Caco-2 (cell line): ENCODE measurements around the gene ZNF684. TPM values are rescaled to one million over a fixed set of nuclear protein-coding genes. Genes with fewer than 3 reads are reported as not detected.
"Not testable (repeated sequence)": the region's sequence is repeated elsewhere in the genome, so short reads cannot be mapped to it uniquely, and the experiment has no call there.

ENCODE experiments used
- BruUV-seq: library from RNA; stranded (reverse); fragments of 400-500 nt; replicated peaks from 2 replicates; lab custom pipeline; 2021; lab: Mats Ljungman, UMichigan
- CTCF ChIA-PET: fragments of 300-600 bp; sonication (Branson Sonifier 250); formaldehyde crosslinking; loops from one replicate; lab custom pipeline; 2022; ENCODE audit warnings: antibody characterized with exemption; lab: Charles Lee
- POLR2A ChIA-PET: fragments of 300-600 bp; sonication (Branson Sonifier 250); formaldehyde crosslinking; loops from one replicate; lab custom pipeline; 2022; ENCODE audit warnings: antibody characterized with exemption; lab: Charles Lee
- DNase-seq, 2 experiments: peaks; one replicate each; pipeline versions ENCODE4 v3.0.0 to v3.0.0-alpha.2; 2020 to 2022
- H3K27me3 ChIP-seq: replicated peaks from 2 replicates; pipeline ENCODE4 v1.6.0; 2011; ENCODE audit warnings: low read length; ENCODE audit not compliant: control insufficient read depth, insufficient read depth
- H3K36me3 ChIP-seq: 2 replicates; pipeline ENCODE4 v1.5.1; 2011; ENCODE audit warnings: low read length; ENCODE audit not compliant: control insufficient read depth, insufficient read depth
- H3K4me1 ChIP-seq: fragments of 250-450 bp; sonication (Bioruptor Pico); 2 replicates; pipeline ENCODE4 v1.5.1; 2020; ENCODE audit warnings: mild to moderate bottlenecking
- H3K4me3 ChIP-seq: 2 replicates; pipeline ENCODE4 v1.5.1; 2011; ENCODE audit warnings: low read depth, mild to moderate bottlenecking, control low read depth, low read length
- H3K9me3 ChIP-seq: fragments of 250-450 bp; sonication (Bioruptor Pico); 2 replicates; pipeline ENCODE4 v1.5.1; 2020; ENCODE audit warnings: mild to moderate bottlenecking, moderate library complexity
- H3K27ac Mint-ChIP-seq: one replicate; pipeline ENCODE4 v1.8.0; 2022; ENCODE audit warnings: mixed read lengths; ENCODE audit not compliant: unreplicated experiment
- H3K27me3 Mint-ChIP-seq: one replicate; pipeline ENCODE4 v1.8.0; 2022; ENCODE audit warnings: mixed read lengths; ENCODE audit not compliant: insufficient read depth, unreplicated experiment
- H3K36me3 Mint-ChIP-seq: one replicate; pipeline ENCODE4 v1.8.0; 2022; ENCODE audit warnings: mild to moderate bottlenecking, mixed read lengths; ENCODE audit not compliant: insufficient read depth, unreplicated experiment
- H3K4me1 Mint-ChIP-seq: one replicate; pipeline ENCODE4 v1.8.0; 2022; ENCODE audit warnings: low read depth, mixed read lengths; ENCODE audit not compliant: unreplicated experiment
- H3K4me3 Mint-ChIP-seq: one replicate; pipeline ENCODE4 v1.8.0; 2022; ENCODE audit warnings: mild to moderate bottlenecking, moderate library complexity, mixed read lengths; ENCODE audit not compliant: unreplicated experiment
- H3K9me3 Mint-ChIP-seq: one replicate; pipeline ENCODE4 v1.8.0; 2022; ENCODE audit warnings: mixed read lengths; ENCODE audit not compliant: unreplicated experiment
- CTCF ChIP-seq, 2 experiments: fragments of 200-600 bp in 1 of 2; IDR thresholded peaks; 1 replicate in 1 of 2; 2 replicates in 1 of 2; pipeline versions ENCODE4 v1.5.1 to v1.8.0; 2011 to 2022; ENCODE audit warnings: antibody characterized with exemption in 1 of 2, control low read depth in 1 of 2, inconsistent platforms in 1 of 2, low read depth in 1 of 2, low read length in 1 of 2, mild to moderate bottlenecking in 1 of 2, moderate library complexity in 1 of 2; ENCODE audit not compliant: insufficient read depth in 1 of 2, severe bottlenecking in 1 of 2, unreplicated experiment in 1 of 2
- intact Hi-C: fragments of 100-400 bp; cut with micrococcal nuclease; formaldehyde crosslinking; loops from one replicate; pipeline ENCODE4 v1.10.0; 2022; ENCODE audit not compliant: unreplicated experiment
- total RNA-seq: library from RNA; stranded (reverse); gene quantifications from 2 replicates; pipeline ENCODE4 v1.2.3, GENCODE V29; 2022

The ZNF684 gene
- total RNA-seq, 1 experiment from 2014 or later, result 3.2 TPM

- Histone ChIP-seq H3K36me3 (no peaks in the 10 kb centered on the region), H3K4me3 (no peak overlapping the region), H3K4me1 (no peaks in the 10 kb centered on the region), H3K9me3 (no peaks in the 10 kb centered on the region), H3K27me3 (no peaks in the 10 kb centered on the region)
- Mint-ChIP-seq H3K27ac (no peak overlapping the region), H3K4me3 (no peak overlapping the region), H3K36me3 (peaks cover 18% of the 10 kb centered on the region), H3K9me3 (peaks cover 10% of the 10 kb centered on the region), H3K27me3 (no peaks in the 10 kb centered on the region), H3K4me1 (no peaks in the 10 kb centered on the region)
- no TSS peak for BruUV-seq
- ChIA-PET POLR2A (no interaction called here), CTCF (no interaction called here)
- intact Hi-C loops, result no loop called here
- no peak for DNase-seq
- no peak for TF ChIP-seq CTCF (IDR thresholded peaks at IDR 0.05; ENCODE audit: insufficient read depth in 1 of 2, low read depth in 1 of 2, low read length in 1 of 2, severe bottlenecking in 1 of 2, unreplicated experiment in 1 of 2)
These were observed 15.5 kb downstream of the ZNF684 start for GRCh38 chr1:40546957-40547356.

DNA sequence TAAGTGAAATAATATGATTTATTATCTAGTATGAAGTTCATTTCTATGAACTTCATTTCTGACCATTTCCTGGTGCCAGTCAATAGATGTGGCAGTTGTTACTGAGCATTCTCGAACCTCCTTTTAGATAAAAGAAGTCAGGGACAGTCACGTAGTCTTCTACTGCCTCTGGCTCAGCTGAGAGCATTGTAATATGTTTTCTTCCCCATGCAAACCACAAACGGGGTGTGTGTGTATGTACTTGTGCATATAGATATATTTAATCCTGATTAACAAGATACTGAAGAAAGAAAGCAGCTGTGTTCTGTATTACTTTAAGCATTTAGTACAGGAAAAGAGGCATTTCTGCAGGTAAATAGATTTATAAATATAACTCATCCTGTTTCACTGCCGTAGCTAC lies 21.6 kb downstream of the ZNF684 start:
- intact Hi-C loops, result no loop called here
- Histone ChIP-seq H3K4me1 (no peaks in the 10 kb centered on the region), H3K27me3 (no peaks in the 10 kb centered on the region), H3K9me3 (no peaks in the 10 kb centered on the region), H3K4me3 (no peak overlapping the region), H3K36me3 (no peaks in the 10 kb centered on the region)
- no peak for DNase-seq
- no peaks in the 10 kb centered on the region for H3K27me3 Mint-ChIP-seq
- no peak overlapping the region for H3K27ac Mint-ChIP-seq
- POLR2A ChIA-PET, result no interaction called here
- no peaks in the 10 kb centered on the region for H3K4me1 Mint-ChIP-seq
- no peak for TF ChIP-seq CTCF (IDR thresholded peaks at IDR 0.05; ENCODE audit: insufficient read depth in 1 of 2, low read depth in 1 of 2, low read length in 1 of 2, severe bottlenecking in 1 of 2, unreplicated experiment in 1 of 2)
- no peaks in the 10 kb centered on the region for H3K36me3 Mint-ChIP-seq
- no TSS peak for BruUV-seq
- H3K9me3 Mint-ChIP-seq, result no peaks in the 10 kb centered on the region
- no peak overlapping the region for H3K4me3 Mint-ChIP-seq
- CTCF ChIA-PET, result no interaction called here

- H3K27ac Mint-ChIP-seq, H3K9me3 Mint-ChIP-seq, BruUV-seq, H3K4me3 ChIP-seq, H3K36me3 Mint-ChIP-seq, H3K4me1 Mint-ChIP-seq, H3K27me3 Mint-ChIP-seq, H3K4me1 ChIP-seq, POLR2A ChIA-PET, H3K9me3 ChIP-seq, H3K4me3 Mint-ChIP-seq, H3K36me3 ChIP-seq, H3K27me3 ChIP-seq, CTCF ChIA-PET, intact Hi-C loops, DNase-seq: not testable (repeated sequence)
These were observed 23.4 kb downstream of the ZNF684 start for GRCh38 chr1:40554807-40555206.

DNA sequence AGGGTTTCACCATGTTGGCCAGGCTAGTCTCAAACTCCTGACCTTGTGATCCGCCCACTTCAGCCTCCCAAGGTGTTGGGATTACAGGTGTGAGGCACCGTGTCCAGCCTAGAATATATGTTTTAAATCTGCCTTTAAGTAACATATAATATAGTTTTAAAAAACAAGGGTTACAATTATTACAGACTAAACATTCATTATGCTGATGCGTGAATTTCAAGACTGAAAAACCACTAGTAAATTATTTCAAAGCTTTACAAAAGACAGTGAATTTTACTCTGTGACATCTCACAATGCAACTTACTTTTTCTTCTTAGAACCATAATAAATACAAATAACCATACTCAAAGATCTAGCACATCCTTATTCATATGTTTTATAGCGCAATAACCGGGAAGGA lies 24.7 kb downstream of the ZNF684 start:
- ChIA-PET POLR2A (no interaction called here), CTCF (no interaction called here)

More for the DNA sequence above, 24.7 kb downstream of the ZNF684 start:
- Mint-ChIP-seq H3K27ac (no peak overlapping the region), H3K4me1 (no peaks in the 10 kb centered on the region), H3K9me3 (no peaks in the 10 kb centered on the region), H3K36me3 (no peaks in the 10 kb centered on the region), H3K27me3 (no peaks in the 10 kb centered on the region), H3K4me3 (no peak overlapping the region)
- H3K9me3 ChIP-seq, result no peaks in the 10 kb centered on the region
- no TSS peak for BruUV-seq
- DNase-seq, result no peak
- no peaks in the 10 kb centered on the region for H3K36me3 ChIP-seq
- no peaks in the 10 kb centered on the region for H3K27me3 ChIP-seq
- H3K4me1 ChIP-seq, result no peaks in the 10 kb centered on the region
- TF ChIP-seq CTCF (IDR thresholded peaks at IDR 0.05; ENCODE audit: insufficient read depth in 1 of 2, low read depth in 1 of 2, low read length in 1 of 2, severe bottlenecking in 1 of 2, unreplicated experiment in 1 of 2), result no peak
- no peak overlapping the region for H3K4me3 ChIP-seq
- intact Hi-C loops, result no loop called here
